Right lobe of liver (tissue), 4 donors: ENCODE data around the gene ZBTB7C.

Experiments
- CTCF ChIP-seq, 4 donors: fragments of 200-600 bp in 3 of 4; fragments of 450-650 bp in 1 of 4; IDR thresholded peaks; one replicate each; pipeline versions ENCODE4 v1.5.1 to v1.8.0; 2016 to 2022; ENCODE audit warnings: antibody characterized with exemption in 4 of 4, mild to moderate bottlenecking in 2 of 4
- POLR2A ChIP-seq: fragments of 450-650 bp; IDR thresholded peaks from one replicate; pipeline ENCODE4 v1.6.1; 2017; ENCODE audit warnings: antibody characterized with exemption, mild to moderate bottlenecking
- donor health status: DM: no; HTN: no; CAD: no.
- donor health status: DM: no; HTN: no; CAD: no.
- donor health status: DM: no; HTN: yes; CAD: no.

- no peak for TF ChIP-seq CTCF (IDR thresholded peaks at IDR 0.05)
- TF ChIP-seq POLR2A: no peak
Observed at GRCh38 chr18:47996091-47996541, 413.1 kb downstream of the ZBTB7C start.
